HepG2 (cell line): ENCODE measurements around the gene IL33. TPM values are rescaled to one million over a fixed set of nuclear protein-coding genes. Genes with fewer than 3 reads are reported as not detected.

Source experiments
- ATAC-seq: fragments of 200-7000 bp; cut with Tn5 transposase; 3 replicates; pipeline ENCODE4 v1.9.1; 2020; ENCODE audit warnings: mild to moderate bottlenecking, moderate library complexity
- BruUV-seq: library from RNA; stranded (reverse); fragments of 400-500 nt; replicated peaks from 2 replicates; lab custom pipeline; 2021; lab: Mats Ljungman, UMichigan
- CTCF ChIA-PET: fragments of 300-600 bp; formaldehyde crosslinking; extraction: SDS; loops from one replicate; lab custom pipeline; 2021; ENCODE audit warnings: low total read pairs, inconsistent platforms, low intra/inter-chr PET ratio; lab: Yijun Ruan, JAX
- POLR2A ChIA-PET: fragments of 350-600 bp; sonication (Branson Sonifier 250); formaldehyde crosslinking; loops from one replicate; lab custom pipeline; 2020; ENCODE audit warnings: antibody characterized with exemption, inconsistent platforms; lab: Yijun Ruan, JAX
- DNase-seq: peaks from one replicate; pipeline ENCODE4 v3.0.0-alpha.2; 2015; ENCODE audit warnings: low spot score
- FAIRE-seq: peaks from 3 replicates; lab custom pipeline; 2011; peaks lifted over from hg19 to GRCh38; lab: Jason Lieb, UNC
- H2AFZ ChIP-seq: one replicate; pipeline ENCODE4 v1.6.1; 2011; ENCODE audit warnings: low read length, inconsistent platforms
- H3K27ac ChIP-seq: fragments of 300-600 bp; 3 replicates; pipeline ENCODE4 v1.8.0; 2011; ENCODE audit warnings: mixed run types, mild to moderate bottlenecking, mixed read lengths, low read length, inconsistent platforms; ENCODE audit not compliant: insufficient read depth; ENCODE audit errors: extremely low read length
- H3K27me3 ChIP-seq, 2 experiments: fragments of 200-600 bp in 1 of 2; 2 replicates in 1 of 2; 3 replicates in 1 of 2; pipeline versions ENCODE4 v1.6.0 to v1.8.0; 2011; ENCODE audit warnings: low read length in 2 of 2, mild to moderate bottlenecking in 2 of 2, moderate library complexity in 2 of 2, inconsistent platforms in 1 of 2; ENCODE audit not compliant: insufficient read depth in 2 of 2, control insufficient read depth in 1 of 2
- H3K36me3 ChIP-seq, 2 experiments: fragments of 200-600 bp in 1 of 2; replicated peaks in 1 of 2; 2 replicates in 1 of 2; 3 replicates in 1 of 2; pipeline versions ENCODE4 v1.5.1 to v1.8.0; 2011; ENCODE audit warnings: low read length in 2 of 2, inconsistent platforms in 1 of 2; ENCODE audit not compliant: insufficient read depth in 2 of 2, control insufficient read depth in 1 of 2
- H3K4me1 ChIP-seq: 2 replicates; pipeline ENCODE4 v1.5.1; 2012; ENCODE audit warnings: low read length, inconsistent platforms; ENCODE audit not compliant: insufficient read depth
- H3K4me2 ChIP-seq: 2 replicates; pipeline ENCODE4 v1.6.0; 2011; ENCODE audit warnings: low read depth, low read length, inconsistent platforms
- H3K4me3 ChIP-seq, 3 experiments: fragments of 200-600 bp in 1 of 3; sonication (generic), shearing (Covaris generic) in 1 of 3; replicated peaks in 1 of 3; 2 replicates each; pipeline ENCODE4 v1.5.1; 2011 to 2016; ENCODE audit warnings: low read length in 3 of 3, inconsistent platforms in 2 of 3, low read depth in 2 of 3, mild to moderate bottlenecking in 2 of 3, control low read depth in 1 of 3, mixed read lengths in 1 of 3; ENCODE audit not compliant: insufficient read depth in 1 of 3
- H3K79me2 ChIP-seq: one replicate; pipeline ENCODE4 v1.6.1; 2011; ENCODE audit warnings: low read length, inconsistent platforms; ENCODE audit not compliant: insufficient read depth
- H3K9ac ChIP-seq: 2 replicates; pipeline ENCODE4 v1.6.0; 2011; ENCODE audit warnings: mild to moderate bottlenecking, low read depth, low read length, inconsistent platforms; ENCODE audit not compliant: insufficient read depth
- H3K9me3 ChIP-seq: 2 replicates; pipeline ENCODE4 v1.5.1; 2012; ENCODE audit warnings: mild to moderate bottlenecking, low read length
- H4K20me1 ChIP-seq: 2 replicates; pipeline ENCODE4 v1.6.0; 2011; ENCODE audit warnings: inconsistent platforms, mild to moderate bottlenecking, low read length, moderate library complexity; ENCODE audit not compliant: insufficient read depth
- HMG20B ChIP-seq: conservative IDR thresholded peaks from 2 replicates; pipeline ENCODE4 v1.6.1; 2016; ENCODE audit warnings: missing genetic modification reagents, missing compliant biosample characterization
- IRX3 ChIP-seq: sonication (generic); formaldehyde crosslinking; IDR thresholded peaks from 2 replicates; pipeline ENCODE4 v1.8.1; 2023; ENCODE audit warnings: mild to moderate bottlenecking, low read depth, missing genetic modification reagents, borderline replicate concordance
- MAFF ChIP-seq: IDR thresholded peaks from 2 replicates; pipeline ENCODE4 v1.6.1; 2011; ENCODE audit warnings: low read depth, low read length, improper control_type of control experiment
- MAFK ChIP-seq, 2 experiments: IDR thresholded peaks in 1 of 2; conservative IDR thresholded peaks in 1 of 2; 2 replicates each; pipeline ENCODE4 v1.6.1; 2011; ENCODE audit warnings: improper control_type of control experiment in 2 of 2, low read length in 2 of 2
- NCOR1 ChIP-seq: fragments of 200-600 bp; sonication (generic); IDR thresholded peaks from 2 replicates; pipeline ENCODE4 v1.7.0; 2017; ENCODE audit warnings: antibody characterized with exemption, low read length, borderline replicate concordance
- PHF5A ChIP-seq: IDR thresholded peaks from one replicate; pipeline ENCODE4 v1.6.1; 2018; ENCODE audit warnings: low read depth, missing genetic modification reagents; ENCODE audit not compliant: unreplicated experiment
- SP4 ChIP-seq: sonication (generic); formaldehyde crosslinking; IDR thresholded peaks from 2 replicates; pipeline ENCODE4 v1.8.1; 2023; ENCODE audit warnings: mild to moderate bottlenecking, missing genetic modification reagents
- SYNCRIP ChIP-seq: fragments of 200-400 bp; formaldehyde crosslinking; IDR thresholded peaks from 2 replicates; pipeline ENCODE4 v1.6.1; 2018; ENCODE audit warnings: mild to moderate bottlenecking, low read depth, low read length; ENCODE audit not compliant: insufficient read depth
- ZKSCAN1 ChIP-seq: fragments of 150-350 bp; IDR thresholded peaks from 2 replicates; pipeline ENCODE4 v1.6.1; 2014; ENCODE audit warnings: low read length
- ZNF281 ChIP-seq: sonication (generic); formaldehyde crosslinking; IDR thresholded peaks from 2 replicates; pipeline ENCODE4 v1.4.0; 2020; ENCODE audit warnings: missing genetic modification reagents, borderline replicate concordance
- WGBS: methylation state at CpG from one replicate; pipeline ENCODE4 v1.1.6; 2017; ENCODE audit warnings: low lambda C conversion rate; 5-methylcytosine and 5-hydroxymethylcytosine counted together
- in situ Hi-C: cut with HindIII; loops from 2 replicates; pipeline ENCODE4 v1.10.0; 2017; ENCODE audit warnings: low pct_unique_long_range_greater_than_20kb; ENCODE audit not compliant: extremely low pct_ligation_motif_present
- intact Hi-C: fragments of 100-400 bp; cut with micrococcal nuclease; formaldehyde crosslinking; loops from one replicate; pipeline ENCODE4 v1.10.0; 2022; ENCODE audit not compliant: unreplicated experiment
- polyA plus RNA-seq, 8 experiments: library from polyadenylated mRNA; depleted of rRNA in 3 of 8; stranded (reverse) in 7 of 8; unstranded in 1 of 8; fragments of >200 nt; fragmentation: Illumina TruSeq in 4 of 8; extraction: Trizol in 4 of 8; gene quantifications; 2 replicates each; pipeline versions ENCODE4 v1.2.1 to v1.2.3, GENCODE V29; 2011 to 2016; ENCODE audit warnings: low read depth in 4 of 8, missing spikeins in 1 of 8, mixed read lengths in 1 of 8; ENCODE audit not compliant: insufficient read depth in 1 of 8
- total RNA-seq, 5 experiments: library from RNA; depleted of rRNA; stranded (reverse); fragments of >200 nt; fragmentation: Illumina TruSeq; extraction: Trizol; gene quantifications; 2 replicates each; pipeline ENCODE4 v1.2.3, GENCODE V29; 2016; ENCODE audit warnings: low read depth in 1 of 5

Gene IL33
- total and polyA plus RNA-seq, 2 of the 13 experiments (the other 11 are each of a cell fraction or from before 2014, with no cell fraction given), result 0.05 TPM; not detected in 1

- TF ChIP-seq ZNF281 (CRISPR knock-in tag) (no peak), PHF5A (CRISPR knock-in tag) (no peak)
Observed at GRCh38 chr9:6209966-6210365, 5.6 kb upstream of the IL33 start (continued).

- no peak for ATAC-seq
- no peak overlapping the region for H3K4me2 ChIP-seq
- BruUV-seq, result no TSS peak
Observed at GRCh38 chr9:6212722-6213375, 2.8 kb upstream of the IL33 start.

More at GRCh38 chr9:6212722-6213375, 2.8 kb upstream of the IL33 start:
- Histone ChIP-seq H3K4me1 (no peaks in the 10 kb centered on the region), H3K36me3 (no peaks in the 10 kb centered on the region), H2AFZ (no peak overlapping the region), H3K4me3 (no peak overlapping the region), H3K27me3 (no peaks in the 10 kb centered on the region), H3K27ac (no peak overlapping the region), H4K20me1 (no peaks in the 10 kb centered on the region), H3K9me3 (peaks cover 16% of the 10 kb centered on the region), H3K79me2 (no peaks in the 10 kb centered on the region), H3K9ac (no peak overlapping the region)
- FAIRE-seq, result no peak
- intact Hi-C loops (no loop called here), in situ Hi-C loops (no loop called here)
- POLR2A ChIA-PET, result no interaction called here
- DNase-seq, result no peak
- CTCF ChIA-PET, result no interaction called here
- TF ChIP-seq HMG20B (CRISPR knock-in tag) (no peak), NCOR1 (no peak), SYNCRIP (no peak), SP4 (CRISPR knock-in tag) (no peak), IRX3 (CRISPR knock-in tag) (no peak), ZKSCAN1 (no peak), MAFK (conservative IDR thresholded peaks at IDR 0.05 in 1 of 2, IDR thresholded peaks at IDR 0.05 in 1 of 2; ENCODE audit: low read length in 2 of 2) (peak; percentile 64 to 80), MAFF (peak; percentile 50)
- WGBS, result 14% methylated on average over 3 of the region's 3 CpGs
